GM04503 (cell line): Measurements from ENCODE around the gene PLEKHA4.
"Not testable (repeated sequence)": the region's sequence is repeated elsewhere in the genome, so short reads cannot be mapped to it uniquely, and the experiment has no call there.

ENCODE experiments used
- DNase-seq: peaks from one replicate; pipeline ENCODE4 v3.0.0-alpha.2; 2012; ENCODE audit warnings: low read depth

Gene PLEKHA4

GRCh38 chr19:48862827-48863226 is 5.6 kb downstream of the PLEKHA4 start:
- no peak for DNase-seq

GRCh38 chr19:48861313-48861712 is 7.1 kb downstream of the PLEKHA4 start:
- DNase-seq, result no peak

GRCh38 chr19:48859711-48860572 is 8.5 kb downstream of the PLEKHA4 start:
- no peak for DNase-seq

DNA sequence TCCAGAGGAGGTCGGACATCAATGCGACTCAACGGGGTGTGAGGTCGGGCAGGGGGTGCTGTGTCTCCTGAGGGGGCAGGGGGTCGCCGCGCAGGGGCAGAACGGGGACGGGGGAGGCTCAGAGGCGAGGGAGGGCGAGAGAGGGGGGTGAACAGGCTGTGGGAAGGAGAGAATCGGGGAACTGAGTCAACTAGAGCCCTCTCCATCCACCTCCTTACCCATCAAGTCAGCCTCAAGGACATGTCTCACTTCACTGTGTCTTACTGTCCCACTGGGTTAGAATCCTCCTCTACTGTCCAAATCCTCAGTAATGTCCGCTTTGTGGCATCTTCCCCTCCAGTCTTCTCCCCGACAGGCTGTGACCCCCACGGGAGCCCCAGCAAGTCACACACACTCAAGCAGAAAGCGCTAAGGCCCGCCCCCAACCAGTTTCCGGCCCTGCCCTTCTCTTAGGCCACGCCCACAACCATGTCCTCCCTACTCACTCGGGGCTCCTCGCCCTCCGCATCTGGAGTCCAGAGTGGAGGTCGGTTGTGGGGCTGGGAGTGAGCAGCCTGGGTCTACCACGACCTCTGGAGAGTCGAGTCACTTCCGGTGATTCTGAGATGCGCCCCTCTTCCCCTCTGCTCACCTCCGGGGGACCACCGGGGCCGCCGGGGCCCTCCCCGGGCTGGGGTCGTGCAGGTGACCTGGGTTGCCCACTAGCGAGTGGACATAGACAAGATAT is 9.3 kb downstream of the PLEKHA4 start:
- no peak for DNase-seq

GRCh38 chr19:48856921-48857320 is 11.5 kb downstream of the PLEKHA4 start:
- no peak for DNase-seq

DNA sequence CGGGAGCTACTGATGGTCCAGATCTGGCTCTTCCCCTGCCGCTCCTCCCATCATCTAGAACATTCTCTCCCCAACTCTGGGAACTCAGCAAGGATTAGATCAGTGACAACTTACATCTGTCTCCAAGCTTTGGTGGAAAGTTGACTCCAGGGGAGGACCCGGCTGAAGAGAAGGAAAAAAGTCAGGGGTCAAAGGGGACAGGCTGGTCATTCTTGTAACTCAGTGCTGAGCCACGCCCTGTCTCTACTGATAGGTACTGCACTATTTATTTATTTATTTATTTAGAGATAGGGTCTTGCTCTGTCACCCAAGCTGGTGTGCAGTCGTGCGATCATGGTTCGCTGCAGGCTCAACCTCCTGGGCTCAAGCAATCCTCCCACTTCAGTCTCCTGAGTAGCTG is 14.3 kb downstream of the PLEKHA4 start:
- no peak for DNase-seq

- no peak for DNase-seq
Measured at GRCh38 chr19:48853483-48853882, 14.9 kb downstream of the PLEKHA4 start.

- DNase-seq, result no peak
Measured at GRCh38 chr19:48852292-48852691, 16.1 kb downstream of the PLEKHA4 start.

GRCh38 chr19:48846659-48847058 is 21.8 kb downstream of the PLEKHA4 start:
- DNase-seq, result not testable (repeated sequence)

DNA sequence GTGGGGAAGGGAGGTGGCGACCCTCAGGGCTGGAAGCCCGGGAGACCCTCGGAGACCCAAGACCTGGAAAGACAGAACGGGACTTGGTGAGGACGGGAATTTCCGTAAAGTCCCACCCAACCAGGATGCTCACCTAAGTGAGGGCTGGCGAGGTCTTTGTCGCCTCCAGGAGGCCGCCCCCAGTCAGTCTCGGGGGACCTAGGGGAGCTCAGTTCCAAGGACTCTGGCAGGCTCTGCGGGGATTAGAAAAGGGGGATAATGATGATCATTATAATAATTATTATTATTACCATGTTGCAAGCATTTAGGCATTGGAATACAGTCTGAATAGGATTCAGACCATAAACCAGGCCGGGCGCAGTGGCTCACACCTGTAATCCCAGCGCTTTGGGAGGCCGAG is 23.0 kb downstream of the PLEKHA4 start:
- no peak for DNase-seq

DNA sequence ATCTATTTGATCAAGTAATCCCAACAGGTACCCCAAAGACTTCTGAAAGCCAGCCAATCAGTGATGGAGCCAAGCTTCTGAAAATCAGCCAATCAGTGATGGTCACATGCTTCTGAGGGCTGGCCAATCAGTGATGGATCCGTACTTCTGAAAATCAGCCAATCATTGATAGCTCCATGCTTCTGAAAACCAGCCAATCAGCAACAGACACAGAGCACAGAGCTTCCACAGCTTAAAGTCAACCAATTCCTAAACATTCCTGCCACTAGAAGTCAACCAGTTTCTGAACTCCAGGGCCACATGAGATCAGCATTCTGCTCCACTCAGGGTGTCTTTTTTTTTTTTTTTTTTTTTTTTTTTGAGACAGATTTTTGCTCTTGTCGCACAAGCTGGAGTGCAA is 23.9 kb downstream of the PLEKHA4 start:
- peak; percentile 32 for DNase-seq

DNA sequence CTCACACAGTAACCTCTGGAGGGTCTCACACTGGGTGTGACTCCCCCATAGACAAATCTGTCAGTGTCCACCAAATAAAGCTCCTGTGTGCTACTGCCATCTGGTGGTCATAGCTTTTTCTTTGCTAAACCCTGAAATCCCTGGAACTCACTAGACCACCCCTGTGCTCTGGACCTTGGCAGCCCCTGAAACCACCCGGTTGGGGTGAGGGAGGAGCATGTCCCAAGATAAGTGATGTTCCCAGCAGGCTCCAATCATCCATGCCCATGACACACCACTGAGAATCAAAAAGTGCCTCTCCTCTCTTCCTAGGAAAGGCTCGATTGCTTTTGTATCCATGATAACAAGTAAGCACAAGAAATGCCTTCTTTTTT is 25.6 kb downstream of the PLEKHA4 start:
- DNase-seq, result no peak

- DNase-seq, result no peak
Measured at GRCh38 chr19:48841571-48841970, 26.8 kb downstream of the PLEKHA4 start.

DNA sequence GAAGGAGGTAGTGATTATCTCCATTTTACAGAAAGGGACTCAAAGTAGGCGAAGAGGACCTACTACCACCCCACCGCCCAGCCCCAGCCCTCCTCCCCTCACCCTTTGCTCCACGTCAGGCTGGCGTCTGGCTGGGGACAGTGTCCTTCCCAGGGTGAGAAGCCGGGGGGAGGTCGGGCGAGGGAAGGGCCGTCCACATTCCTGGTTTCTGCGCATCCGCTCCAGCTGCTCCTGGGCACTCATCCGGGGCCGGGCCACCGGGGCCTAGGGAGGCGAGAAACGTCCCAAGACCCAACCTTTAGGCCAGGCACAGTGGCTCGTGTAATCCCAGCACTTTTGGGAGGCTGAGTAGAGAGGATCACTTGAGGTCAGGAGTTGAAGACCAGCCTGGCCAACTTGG is 27.4 kb downstream of the PLEKHA4 start:
- no peak for DNase-seq

GRCh38 chr19:48837687-48838086 is 30.7 kb downstream of the PLEKHA4 start:
- no peak for DNase-seq

DNA sequence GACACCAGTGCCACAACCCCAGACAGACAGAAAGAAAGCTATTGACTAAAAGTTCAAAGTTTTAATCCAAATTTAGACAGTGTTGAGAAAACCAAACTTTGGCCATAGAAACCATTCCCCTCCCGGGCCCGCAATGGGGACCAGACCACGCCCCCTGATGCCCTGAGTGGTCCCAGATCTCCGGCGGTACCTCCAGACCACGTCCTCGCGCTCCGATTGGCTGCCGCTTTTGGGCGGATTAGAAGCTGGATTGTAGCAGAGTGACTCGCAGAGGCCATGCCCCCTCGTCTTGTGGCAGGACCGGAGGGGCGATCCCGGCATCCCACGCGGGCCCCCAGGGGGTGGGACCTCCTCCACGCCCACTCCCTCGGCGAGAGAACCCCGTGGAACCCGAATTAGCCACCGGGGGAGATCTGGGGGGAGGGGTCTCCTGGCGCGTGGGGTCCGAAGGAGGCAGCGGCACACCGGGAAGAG is 31.3 kb downstream of the PLEKHA4 start:
- peak; percentile 59 for DNase-seq

DNA sequence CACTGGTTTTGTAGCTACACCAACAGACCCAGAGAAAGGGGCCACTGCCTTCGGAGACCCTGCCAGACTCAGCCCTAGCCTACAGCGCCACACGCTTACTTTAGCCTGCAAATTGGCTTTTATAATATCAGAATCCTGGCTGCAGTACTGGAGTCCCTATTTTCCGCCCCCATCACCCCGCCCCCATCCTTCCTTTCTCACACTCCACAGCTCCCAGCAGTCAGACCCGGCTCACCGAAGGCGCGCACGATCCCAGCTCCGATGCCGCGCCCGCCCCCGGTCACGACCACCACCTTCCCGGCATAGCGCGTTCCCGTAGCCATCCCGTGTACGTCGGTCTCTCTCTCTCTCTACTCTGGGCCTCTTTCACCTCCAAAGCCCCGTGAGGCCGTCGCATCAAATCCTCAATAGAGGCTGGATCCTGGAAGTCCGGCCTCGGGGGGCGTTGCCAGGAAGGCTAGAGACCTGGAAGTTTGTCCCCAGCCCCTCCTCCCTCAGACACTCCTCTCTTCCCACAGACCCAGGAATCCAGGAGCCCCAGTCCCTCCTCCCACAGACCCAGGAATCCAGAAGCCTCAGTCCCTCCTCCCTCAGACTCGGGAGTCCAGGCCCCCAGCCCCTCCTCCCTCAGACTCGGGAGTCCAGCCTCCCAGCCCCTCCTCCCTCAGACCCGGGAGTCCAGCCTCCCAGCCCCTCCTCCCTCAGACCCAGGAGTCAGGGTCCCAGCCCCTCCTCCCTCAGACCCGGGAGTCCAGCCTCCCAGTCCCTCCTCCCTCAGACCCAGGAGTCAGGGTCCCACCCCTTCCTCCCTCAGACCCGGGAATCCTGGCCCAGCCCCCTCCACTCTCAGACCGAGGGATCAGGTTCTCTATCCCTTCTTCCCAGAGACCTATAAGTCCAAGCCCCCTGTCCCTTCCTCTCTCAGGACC is 32.1 kb downstream of the PLEKHA4 start, which contains the start of gene HSD17B14:
Gene HSD17B14 (minus strand): TSS at position 403 of the 929 bp plus-strand sequence. CDS start 80 bp downstream, at position 323.
- no peak for DNase-seq

DNA sequence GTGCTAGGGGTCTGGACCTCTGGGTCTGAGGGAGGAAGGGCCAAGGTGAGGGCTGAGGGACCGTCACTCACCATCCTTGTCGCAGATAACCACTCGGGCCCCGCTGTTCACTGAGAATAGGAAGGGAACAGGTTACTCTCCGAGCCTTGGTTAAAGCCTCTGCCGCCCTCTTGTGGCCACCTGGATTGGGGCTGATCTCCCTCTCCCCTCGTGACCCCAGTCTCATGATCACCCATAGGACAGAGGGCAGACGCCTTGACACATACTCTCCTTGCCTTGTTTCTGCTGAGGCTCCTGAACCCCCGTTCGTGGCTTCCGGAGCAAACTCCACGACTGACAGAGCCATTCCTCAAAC is 32.7 kb downstream of the PLEKHA4 start:
- no peak for DNase-seq

- no peak for DNase-seq
Measured at GRCh38 chr19:48833977-48834376, 34.4 kb downstream of the PLEKHA4 start.

DNA sequence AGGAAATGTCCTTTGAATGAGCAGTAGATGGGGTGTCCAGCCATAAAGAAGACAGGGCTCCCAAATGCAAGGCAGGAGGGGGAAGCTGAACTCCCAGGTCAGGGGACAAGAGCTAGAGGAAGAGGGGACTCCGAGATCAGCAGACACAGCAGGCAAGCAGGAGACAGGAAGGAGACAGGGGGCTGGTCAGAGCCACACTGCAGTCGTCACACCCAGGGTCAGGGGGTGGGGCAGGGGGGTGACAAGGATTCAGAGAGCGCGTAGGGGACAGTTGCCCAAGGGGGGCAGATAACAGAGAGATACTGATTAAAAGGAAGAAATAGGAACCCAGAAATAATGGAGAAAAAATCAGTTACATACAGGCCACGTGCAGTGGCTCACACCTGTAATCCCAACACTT is 35.4 kb downstream of the PLEKHA4 start:
- no peak for DNase-seq

DNA sequence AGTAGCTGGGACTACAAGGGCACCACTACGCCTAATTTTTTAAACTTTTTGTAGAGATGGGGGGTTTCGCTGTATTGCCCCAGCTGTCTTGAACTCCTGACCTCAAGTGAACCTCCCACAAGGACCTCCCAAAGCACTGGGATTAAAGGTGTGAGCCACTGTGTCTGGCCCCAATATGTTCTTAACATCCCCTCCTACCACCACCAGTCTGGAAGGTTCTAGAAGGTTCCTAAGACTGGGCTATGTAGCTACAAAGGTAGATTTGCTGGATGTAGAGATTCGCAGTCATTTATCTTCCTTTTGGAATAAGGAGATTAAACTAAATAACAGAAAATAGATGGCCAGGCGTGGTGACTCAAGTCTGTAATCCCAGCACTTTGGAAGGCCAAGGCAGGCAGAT is 37.5 kb downstream of the PLEKHA4 start:
- no peak for DNase-seq

DNA sequence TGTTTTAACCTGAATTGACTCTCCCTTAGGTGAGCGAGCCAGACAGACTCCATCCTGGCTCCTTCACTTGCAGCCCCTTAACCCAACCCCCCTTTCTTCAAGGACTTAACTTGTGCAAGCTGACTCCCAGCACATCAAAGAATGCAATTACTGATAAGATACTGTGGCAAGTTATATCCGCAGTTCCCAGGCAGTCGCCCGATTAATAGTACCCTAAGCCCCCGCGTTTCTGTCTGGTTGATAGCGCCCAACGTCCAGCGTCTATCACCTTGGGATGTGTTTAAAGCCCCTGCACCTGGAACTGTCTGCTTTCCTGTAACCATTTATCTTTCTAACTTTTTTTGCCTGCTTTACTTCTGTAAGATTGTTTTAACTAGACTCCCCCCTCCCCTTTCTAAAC is 38.3 kb downstream of the PLEKHA4 start:
- DNase-seq, result no peak
